HepG2 (cell line): Measurements from ENCODE around the gene CCDC85C. TPM values are rescaled to one million over a fixed set of nuclear protein-coding genes. Genes with fewer than 3 reads are reported as not detected.

Experiments used
- ATF7 ChIP-seq, 2 experiments: fragments of 450-650 bp in 1 of 2; sonication (generic) in 1 of 2; formaldehyde crosslinking in 1 of 2; IDR thresholded peaks; 2 replicates each; pipeline versions ENCODE4 v1.4.0 to v1.6.1; 2016 to 2020; ENCODE audit warnings: antibody characterized with exemption in 1 of 2, mild to moderate bottlenecking in 1 of 2, missing genetic modification reagents in 1 of 2
- KLF6 ChIP-seq: IDR thresholded peaks from 2 replicates; pipeline ENCODE4 v1.8.0; 2016; ENCODE audit warnings: missing biosample characterization, missing genetic modification reagents
- NFKB2 ChIP-seq: sonication (generic); formaldehyde crosslinking; IDR thresholded peaks from 2 replicates; pipeline ENCODE4 v1.4.0; 2020; ENCODE audit warnings: missing genetic modification reagents, borderline replicate concordance
- SIN3B ChIP-seq: fragments of 150-350 bp; IDR thresholded peaks from 2 replicates; pipeline ENCODE4 v1.6.1; 2014; ENCODE audit warnings: low read length
- ZNF557 ChIP-seq: sonication (generic); formaldehyde crosslinking; IDR thresholded peaks from 2 replicates; pipeline ENCODE4 v1.4.0; 2020; ENCODE audit warnings: missing genetic modification reagents
- ZNF570 ChIP-seq: sonication (generic); formaldehyde crosslinking; IDR thresholded peaks from 2 replicates; pipeline ENCODE4 v1.4.0; 2020; ENCODE audit warnings: mild to moderate bottlenecking, missing genetic modification reagents, borderline replicate concordance
- ZNF678 ChIP-seq: sonication (generic); formaldehyde crosslinking; IDR thresholded peaks from 2 replicates; pipeline ENCODE4 v1.4.0; 2020; ENCODE audit warnings: mild to moderate bottlenecking, missing genetic modification reagents
- ZNF781 ChIP-seq: sonication (generic); formaldehyde crosslinking; IDR thresholded peaks from 2 replicates; pipeline ENCODE4 v1.5.1; 2020; ENCODE audit warnings: borderline replicate concordance, mild to moderate bottlenecking, missing genetic modification reagents; ENCODE audit errors: not compliant biosample characterization
- polyA plus RNA-seq, 8 experiments: library from polyadenylated mRNA; depleted of rRNA in 3 of 8; stranded (reverse) in 7 of 8; unstranded in 1 of 8; fragments of >200 nt; fragmentation: Illumina TruSeq in 4 of 8; extraction: Trizol in 4 of 8; gene quantifications; 2 replicates each; pipeline versions ENCODE4 v1.2.1 to v1.2.3, GENCODE V29; 2011 to 2016; ENCODE audit warnings: low read depth in 4 of 8, missing spikeins in 1 of 8, mixed read lengths in 1 of 8; ENCODE audit not compliant: insufficient read depth in 1 of 8
- total RNA-seq, 5 experiments: library from RNA; depleted of rRNA; stranded (reverse); fragments of >200 nt; fragmentation: Illumina TruSeq; extraction: Trizol; gene quantifications; 2 replicates each; pipeline ENCODE4 v1.2.3, GENCODE V29; 2016; ENCODE audit warnings: low read depth in 1 of 5
- TF ChIP-seq, protein P1 (sequence below): sonication (generic); formaldehyde crosslinking; IDR thresholded peaks from 2 replicates; pipeline ENCODE4 v1.4.0; 2020; ENCODE audit warnings: missing genetic modification reagents
- TF ChIP-seq, protein P2 (sequence below): sonication (generic); formaldehyde crosslinking; IDR thresholded peaks from 2 replicates; pipeline ENCODE4 v1.5.0; 2020; ENCODE audit warnings: mild to moderate bottlenecking, missing genetic modification reagents, borderline replicate concordance
- TF ChIP-seq, protein P3 (sequence below): sonication (generic); formaldehyde crosslinking; IDR thresholded peaks from 2 replicates; pipeline ENCODE4 v1.5.0; 2020; ENCODE audit warnings: mild to moderate bottlenecking, missing genetic modification reagents
- TF ChIP-seq, protein P4 (sequence below): sonication (generic); formaldehyde crosslinking; IDR thresholded peaks from 2 replicates; pipeline ENCODE4 v1.4.0; 2020; ENCODE audit warnings: mild to moderate bottlenecking, low read depth, missing genetic modification reagents
- TF ChIP-seq, protein P5 (sequence below): sonication (generic); formaldehyde crosslinking; IDR thresholded peaks from 2 replicates; pipeline ENCODE4 v1.4.0; 2020; ENCODE audit warnings: missing genetic modification reagents, borderline replicate concordance

Gene CCDC85C
- total and polyA plus RNA-seq, 2 of the 13 experiments (the other 11 are each of a cell fraction or from before 2014, with no cell fraction given): 18.8 to 43.8 TPM

DNA sequence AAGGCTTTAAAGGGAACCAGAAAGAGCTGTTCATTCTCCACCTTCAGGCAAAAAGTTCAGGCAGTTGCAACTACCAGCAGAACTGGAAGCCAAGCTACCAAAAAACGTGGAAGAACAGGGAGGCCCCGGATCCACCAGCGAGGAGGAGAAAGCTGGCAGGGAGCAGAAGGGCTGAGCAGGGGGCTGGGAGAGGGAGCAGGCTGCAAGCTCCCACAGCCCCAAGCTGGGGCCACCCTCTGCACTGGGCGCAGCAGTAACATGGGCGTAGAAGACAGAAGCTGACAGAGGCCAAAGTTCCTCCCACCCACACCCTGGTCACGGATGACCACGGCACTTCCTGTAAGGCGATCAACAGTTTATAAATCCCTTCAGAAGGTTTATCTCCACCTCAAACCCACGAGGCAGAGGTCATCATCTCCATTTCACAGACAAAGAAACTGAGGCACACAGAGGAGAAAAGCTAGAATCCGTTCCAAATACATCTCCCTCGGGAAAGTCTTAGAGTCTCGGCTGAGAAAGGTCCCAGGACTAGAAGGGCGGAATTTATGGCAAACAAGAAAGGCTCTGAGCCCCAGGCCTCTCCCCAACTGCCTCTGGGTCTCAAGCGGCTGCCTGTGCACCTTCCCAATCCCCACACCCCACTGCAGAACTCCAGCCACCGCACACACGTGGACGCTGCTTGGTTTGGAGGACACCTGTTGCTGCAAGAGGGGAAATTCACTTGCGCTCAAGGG, 1.8 kb downstream of the CCDC85C start (continued):
- TF ChIP-seq, protein P1, sequence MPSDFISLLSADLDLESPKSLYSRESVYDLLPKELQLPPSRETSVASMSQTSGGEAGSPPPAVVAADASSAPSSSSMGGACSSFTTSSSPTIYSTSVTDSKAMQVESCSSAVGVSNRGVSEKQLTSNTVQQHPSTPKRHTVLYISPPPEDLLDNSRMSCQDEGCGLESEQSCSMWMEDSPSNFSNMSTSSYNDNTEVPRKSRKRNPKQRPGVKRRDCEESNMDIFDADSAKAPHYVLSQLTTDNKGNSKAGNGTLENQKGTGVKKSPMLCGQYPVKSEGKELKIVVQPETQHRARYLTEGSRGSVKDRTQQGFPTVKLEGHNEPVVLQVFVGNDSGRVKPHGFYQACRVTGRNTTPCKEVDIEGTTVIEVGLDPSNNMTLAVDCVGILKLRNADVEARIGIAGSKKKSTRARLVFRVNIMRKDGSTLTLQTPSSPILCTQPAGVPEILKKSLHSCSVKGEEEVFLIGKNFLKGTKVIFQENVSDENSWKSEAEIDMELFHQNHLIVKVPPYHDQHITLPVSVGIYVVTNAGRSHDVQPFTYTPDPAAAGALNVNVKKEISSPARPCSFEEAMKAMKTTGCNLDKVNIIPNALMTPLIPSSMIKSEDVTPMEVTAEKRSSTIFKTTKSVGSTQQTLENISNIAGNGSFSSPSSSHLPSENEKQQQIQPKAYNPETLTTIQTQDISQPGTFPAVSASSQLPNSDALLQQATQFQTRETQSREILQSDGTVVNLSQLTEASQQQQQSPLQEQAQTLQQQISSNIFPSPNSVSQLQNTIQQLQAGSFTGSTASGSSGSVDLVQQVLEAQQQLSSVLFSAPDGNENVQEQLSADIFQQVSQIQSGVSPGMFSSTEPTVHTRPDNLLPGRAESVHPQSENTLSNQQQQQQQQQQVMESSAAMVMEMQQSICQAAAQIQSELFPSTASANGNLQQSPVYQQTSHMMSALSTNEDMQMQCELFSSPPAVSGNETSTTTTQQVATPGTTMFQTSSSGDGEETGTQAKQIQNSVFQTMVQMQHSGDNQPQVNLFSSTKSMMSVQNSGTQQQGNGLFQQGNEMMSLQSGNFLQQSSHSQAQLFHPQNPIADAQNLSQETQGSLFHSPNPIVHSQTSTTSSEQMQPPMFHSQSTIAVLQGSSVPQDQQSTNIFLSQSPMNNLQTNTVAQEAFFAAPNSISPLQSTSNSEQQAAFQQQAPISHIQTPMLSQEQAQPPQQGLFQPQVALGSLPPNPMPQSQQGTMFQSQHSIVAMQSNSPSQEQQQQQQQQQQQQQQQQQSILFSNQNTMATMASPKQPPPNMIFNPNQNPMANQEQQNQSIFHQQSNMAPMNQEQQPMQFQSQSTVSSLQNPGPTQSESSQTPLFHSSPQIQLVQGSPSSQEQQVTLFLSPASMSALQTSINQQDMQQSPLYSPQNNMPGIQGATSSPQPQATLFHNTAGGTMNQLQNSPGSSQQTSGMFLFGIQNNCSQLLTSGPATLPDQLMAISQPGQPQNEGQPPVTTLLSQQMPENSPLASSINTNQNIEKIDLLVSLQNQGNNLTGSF (CRISPR knock-in tag): no peak
- TF ChIP-seq KLF6 (CRISPR knock-in tag) (no peak), ZNF678 (no peak), ZNF557 (no peak), ATF7 (IDR thresholded peaks at IDR 0.05) (no peak), ATF7 (CRISPR knock-in tag; IDR thresholded peaks at IDR 0.05) (no peak), SIN3B (no peak), ZNF781 (CRISPR knock-in tag) (no peak), ZNF570 (no peak), NFKB2 (CRISPR knock-in tag) (peak; percentile 48; the same call in 1 of the 2 replicates)
- TF ChIP-seq, protein P2, sequence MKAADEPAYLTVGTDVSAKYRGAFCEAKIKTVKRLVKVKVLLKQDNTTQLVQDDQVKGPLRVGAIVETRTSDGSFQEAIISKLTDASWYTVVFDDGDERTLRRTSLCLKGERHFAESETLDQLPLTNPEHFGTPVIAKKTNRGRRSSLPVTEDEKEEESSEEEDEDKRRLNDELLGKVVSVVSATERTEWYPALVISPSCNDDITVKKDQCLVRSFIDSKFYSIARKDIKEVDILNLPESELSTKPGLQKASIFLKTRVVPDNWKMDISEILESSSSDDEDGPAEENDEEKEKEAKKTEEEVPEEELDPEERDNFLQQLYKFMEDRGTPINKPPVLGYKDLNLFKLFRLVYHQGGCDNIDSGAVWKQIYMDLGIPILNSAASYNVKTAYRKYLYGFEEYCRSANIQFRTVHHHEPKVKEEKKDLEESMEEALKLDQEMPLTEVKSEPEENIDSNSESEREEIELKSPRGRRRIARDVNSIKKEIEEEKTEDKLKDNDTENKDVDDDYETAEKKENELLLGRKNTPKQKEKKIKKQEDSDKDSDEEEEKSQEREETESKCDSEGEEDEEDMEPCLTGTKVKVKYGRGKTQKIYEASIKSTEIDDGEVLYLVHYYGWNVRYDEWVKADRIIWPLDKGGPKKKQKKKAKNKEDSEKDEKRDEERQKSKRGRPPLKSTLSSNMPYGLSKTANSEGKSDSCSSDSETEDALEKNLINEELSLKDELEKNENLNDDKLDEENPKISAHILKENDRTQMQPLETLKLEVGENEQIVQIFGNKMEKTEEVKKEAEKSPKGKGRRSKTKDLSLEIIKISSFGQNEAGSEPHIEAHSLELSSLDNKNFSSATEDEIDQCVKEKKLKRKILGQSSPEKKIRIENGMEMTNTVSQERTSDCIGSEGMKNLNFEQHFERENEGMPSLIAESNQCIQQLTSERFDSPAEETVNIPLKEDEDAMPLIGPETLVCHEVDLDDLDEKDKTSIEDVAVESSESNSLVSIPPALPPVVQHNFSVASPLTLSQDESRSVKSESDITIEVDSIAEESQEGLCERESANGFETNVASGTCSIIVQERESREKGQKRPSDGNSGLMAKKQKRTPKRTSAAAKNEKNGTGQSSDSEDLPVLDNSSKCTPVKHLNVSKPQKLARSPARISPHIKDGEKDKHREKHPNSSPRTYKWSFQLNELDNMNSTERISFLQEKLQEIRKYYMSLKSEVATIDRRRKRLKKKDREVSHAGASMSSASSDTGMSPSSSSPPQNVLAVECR: peak; percentile 33; the same call in 1 of the 2 replicates
- TF ChIP-seq, protein P3, sequence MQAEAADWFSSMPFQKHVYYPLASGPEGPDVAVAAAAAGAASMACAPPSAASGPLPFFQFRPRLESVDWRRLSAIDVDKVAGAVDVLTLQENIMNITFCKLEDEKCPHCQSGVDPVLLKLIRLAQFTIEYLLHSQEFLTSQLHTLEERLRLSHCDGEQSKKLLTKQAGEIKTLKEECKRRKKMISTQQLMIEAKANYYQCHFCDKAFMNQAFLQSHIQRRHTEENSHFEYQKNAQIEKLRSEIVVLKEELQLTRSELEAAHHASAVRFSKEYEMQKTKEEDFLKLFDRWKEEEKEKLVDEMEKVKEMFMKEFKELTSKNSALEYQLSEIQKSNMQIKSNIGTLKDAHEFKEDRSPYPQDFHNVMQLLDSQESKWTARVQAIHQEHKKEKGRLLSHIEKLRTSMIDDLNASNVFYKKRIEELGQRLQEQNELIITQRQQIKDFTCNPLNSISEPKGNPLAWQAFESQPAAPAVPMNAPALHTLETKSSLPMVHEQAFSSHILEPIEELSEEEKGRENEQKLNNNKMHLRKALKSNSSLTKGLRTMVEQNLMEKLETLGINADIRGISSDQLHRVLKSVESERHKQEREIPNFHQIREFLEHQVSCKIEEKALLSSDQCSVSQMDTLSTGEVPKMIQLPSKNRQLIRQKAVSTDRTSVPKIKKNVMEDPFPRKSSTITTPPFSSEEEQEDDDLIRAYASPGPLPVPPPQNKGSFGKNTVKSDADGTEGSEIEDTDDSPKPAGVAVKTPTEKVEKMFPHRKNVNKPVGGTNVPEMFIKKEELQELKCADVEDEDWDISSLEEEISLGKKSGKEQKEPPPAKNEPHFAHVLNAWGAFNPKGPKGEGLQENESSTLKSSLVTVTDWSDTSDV (CRISPR knock-in tag): no peak
- TF ChIP-seq, protein P4, sequence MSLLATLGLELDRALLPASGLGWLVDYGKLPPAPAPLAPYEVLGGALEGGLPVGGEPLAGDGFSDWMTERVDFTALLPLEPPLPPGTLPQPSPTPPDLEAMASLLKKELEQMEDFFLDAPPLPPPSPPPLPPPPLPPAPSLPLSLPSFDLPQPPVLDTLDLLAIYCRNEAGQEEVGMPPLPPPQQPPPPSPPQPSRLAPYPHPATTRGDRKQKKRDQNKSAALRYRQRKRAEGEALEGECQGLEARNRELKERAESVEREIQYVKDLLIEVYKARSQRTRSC (CRISPR knock-in tag): no peak
- TF ChIP-seq, protein P5, sequence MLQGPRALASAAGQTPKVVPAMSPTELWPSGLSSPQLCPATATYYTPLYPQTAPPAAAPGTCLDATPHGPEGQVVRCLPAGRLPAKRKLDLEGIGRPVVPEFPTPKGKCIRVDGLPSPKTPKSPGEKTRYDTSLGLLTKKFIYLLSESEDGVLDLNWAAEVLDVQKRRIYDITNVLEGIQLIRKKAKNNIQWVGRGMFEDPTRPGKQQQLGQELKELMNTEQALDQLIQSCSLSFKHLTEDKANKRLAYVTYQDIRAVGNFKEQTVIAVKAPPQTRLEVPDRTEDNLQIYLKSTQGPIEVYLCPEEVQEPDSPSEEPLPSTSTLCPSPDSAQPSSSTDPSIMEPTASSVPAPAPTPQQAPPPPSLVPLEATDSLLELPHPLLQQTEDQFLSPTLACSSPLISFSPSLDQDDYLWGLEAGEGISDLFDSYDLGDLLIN (CRISPR knock-in tag): no peak
